Measurements from ENCODE around the gene TAC4.
A peak's percentile ranks its signal among the peaks of the same experiment; 100 is the strongest.

TAC4 gene

DNA sequence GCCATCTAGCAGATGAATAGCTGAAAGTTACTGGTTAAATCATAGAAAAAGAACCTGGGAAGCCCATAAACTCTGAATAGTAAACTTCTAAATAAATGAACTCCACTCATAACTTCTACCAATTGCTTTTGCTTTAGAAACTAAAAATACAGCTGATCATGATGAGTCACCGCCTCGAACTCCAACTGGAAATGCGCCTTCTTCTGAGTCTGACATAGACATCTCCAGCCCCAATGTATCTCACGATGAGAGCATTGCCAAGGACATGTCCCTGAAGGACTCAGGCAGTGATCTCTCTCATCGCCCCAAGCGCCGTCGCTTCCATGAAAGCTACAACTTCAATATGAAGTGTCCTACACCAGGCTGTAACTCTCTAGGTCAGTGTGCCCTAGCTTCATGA, 49.7 kb downstream of the TAC4 start:
- no peak for DNase-seq

DNA sequence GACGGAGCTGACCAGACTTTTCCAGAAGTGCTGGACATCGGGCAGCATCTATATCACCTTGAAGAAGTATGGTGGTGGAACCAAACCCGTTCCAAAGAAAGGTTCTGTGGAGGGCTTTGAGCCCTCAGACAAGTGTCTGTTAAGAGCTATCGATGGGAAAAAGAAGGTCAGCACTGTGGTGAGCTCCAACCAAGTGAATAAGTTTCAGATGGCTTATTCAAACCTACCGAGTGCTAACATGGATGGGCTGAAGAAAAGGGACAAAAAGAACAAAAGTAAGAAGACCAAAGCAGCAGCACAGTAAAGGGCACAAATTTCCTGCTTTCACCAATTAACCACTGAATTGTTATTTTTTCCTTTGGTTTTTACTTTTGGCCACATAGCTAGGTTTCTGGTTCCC, 52.5 kb downstream of the TAC4 start:
- DNase-seq = no peak

- DNase-seq = no peak
Measured at GRCh38 chr17:49793309-49793708, 54.6 kb downstream of the TAC4 start.

- no peak for DNase-seq
Measured at GRCh38 chr17:49789243-49789578, 58.7 kb downstream of the TAC4 start.

GRCh38 chr17:49788478-49789242, 59.2 kb downstream of the TAC4 start, which contains the start of gene KAT7:
Gene KAT7, plus strand, starts transcription at chr17:49788681. Its CDS starts 154 bp downstream, at chr17:49788835.
- peak; percentile 99 for DNase-seq
